ENCODE results near the gene PABPN1L.
A peak's percentile ranks its signal among the peaks of the same experiment; 100 is the strongest.

PABPN1L gene

DNA sequence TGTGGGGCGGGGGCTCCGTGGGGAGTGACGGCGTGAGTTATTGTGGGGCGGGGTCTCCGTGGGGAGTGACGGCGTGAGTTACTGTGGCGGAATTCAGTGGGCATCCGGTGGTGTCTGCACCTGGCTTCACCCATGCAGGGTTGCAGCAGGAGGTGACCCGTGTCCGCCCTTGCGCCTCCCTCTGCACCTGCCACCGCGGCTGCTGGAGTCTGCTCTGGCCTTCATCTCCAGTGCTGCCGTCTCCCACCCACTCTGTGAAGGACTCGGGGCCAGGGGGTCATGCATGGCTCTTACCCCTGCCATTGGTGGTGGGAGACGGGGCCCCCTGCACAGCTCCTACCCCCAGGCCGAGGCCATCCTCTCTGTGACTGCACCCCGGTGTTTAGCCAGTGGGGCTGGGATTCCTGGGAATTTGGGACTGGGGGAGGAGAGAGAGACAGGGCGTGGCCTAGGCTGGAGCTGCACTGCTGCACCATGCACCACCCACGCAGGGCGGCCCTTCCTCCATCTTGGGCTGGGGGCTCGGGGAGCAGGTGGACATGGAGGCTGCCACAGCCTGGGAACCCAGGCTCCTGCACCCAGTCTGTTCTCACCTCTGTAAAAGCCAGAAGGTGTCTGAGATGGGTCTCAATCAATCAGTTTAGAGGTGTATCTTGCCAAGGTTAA is 1.3 kb upstream of the PABPN1L start:
- DNase-seq: no peak

DNA sequence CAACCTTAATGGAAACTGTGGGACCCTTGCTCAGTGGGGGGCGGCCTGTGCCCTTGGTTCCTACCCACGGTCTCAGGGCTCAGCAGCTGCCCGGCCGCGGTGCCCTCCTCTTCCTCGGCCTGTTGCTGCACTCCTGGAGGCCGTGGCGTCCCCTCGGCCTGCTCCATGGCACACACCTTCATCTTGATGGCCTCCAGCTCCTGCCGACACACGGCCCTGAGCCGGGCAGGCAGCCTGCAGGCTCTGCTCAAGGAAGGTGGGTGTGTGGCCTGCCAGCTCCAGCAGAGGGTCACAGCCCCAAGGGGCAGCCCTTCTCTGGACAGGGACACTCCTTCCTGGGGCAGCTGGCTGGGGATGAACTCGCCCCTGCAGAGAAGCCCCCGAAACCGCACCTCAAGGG is 718 bp downstream of the PABPN1L start:
- DNase-seq: no peak

DNA sequence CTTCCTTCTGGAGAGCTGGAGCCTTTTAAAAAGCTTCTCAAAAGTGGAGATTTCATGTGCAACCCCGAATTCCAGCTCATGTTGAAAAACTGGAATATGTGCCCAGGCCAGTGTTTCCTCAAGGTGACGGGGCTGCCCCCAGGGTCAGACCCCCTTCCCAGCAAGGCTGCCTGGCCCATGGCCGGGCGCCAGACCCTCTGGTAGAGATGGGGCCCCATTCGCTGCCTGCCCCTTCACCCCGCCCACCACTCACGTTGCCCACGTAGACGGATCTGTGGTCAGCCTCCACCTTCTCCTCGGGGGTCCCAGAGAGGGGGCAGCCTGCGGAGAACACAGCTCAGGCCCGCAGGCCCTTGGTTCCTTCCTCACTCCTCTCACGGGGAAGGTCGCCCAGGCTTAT is 1.1 kb downstream of the PABPN1L start:
- DNase-seq: no peak

DNA sequence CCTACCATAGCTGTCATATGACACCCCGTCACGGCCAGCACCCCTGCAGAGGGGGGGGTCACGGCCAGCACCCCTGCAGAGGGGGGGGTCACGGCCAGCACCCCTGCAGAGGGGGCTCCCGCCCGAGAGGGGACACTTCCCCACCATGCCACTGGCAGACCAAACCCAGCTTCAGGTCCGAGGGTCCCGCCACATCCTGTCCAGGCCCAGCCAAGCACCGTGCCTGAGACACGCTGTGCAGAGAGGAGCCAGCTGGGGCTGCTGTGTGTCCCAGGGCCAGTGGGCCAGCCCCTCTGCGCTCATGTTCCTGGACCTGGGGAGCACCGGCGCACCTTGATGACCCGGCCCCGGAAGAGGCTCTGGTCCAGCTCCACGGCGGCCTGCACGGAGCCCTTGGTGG is 1.9 kb downstream of the PABPN1L start:
- DNase-seq: no peak

DNA sequence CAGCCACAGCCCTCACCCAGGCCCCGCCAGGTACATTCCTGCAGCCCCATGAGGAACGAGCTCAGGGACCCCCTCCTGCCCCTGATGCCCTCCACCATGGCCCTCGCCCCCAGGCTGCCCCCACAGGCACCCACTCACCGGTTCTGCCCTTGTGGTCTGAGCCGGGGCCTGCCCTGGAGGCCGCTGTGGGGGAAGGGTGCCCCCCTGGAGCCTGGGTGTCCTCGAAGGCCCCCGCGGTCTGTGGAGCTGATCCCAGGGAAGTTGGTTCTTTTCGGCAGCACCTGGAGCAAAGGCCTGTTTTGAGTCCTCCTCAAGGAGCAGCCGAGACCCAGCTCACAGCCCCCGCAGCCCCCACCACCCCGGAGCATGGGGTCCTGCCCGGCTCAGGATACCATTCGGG is 2.4 kb downstream of the PABPN1L start:
- no peak for DNase-seq

DNA sequence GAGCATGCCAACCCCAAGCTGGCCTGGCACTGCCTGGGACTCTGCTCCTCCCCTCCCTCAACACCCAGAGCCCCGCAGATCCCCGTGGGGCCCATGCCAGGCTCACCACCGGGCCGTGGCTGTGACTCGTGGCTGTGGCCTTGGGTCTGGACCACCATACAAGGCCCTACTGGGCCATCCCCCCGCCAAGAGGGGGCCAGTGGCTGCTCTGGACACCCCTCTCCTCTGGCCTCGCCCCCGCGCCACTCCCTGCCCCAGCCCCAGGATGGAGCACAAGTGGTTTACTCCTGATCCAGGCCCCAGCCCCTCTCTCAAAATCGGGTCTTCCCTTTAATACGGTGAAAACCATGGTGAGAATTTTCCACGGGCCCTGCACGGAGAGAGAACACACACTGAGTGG is 3.0 kb downstream of the PABPN1L start:
- DNase-seq: no peak

DNA sequence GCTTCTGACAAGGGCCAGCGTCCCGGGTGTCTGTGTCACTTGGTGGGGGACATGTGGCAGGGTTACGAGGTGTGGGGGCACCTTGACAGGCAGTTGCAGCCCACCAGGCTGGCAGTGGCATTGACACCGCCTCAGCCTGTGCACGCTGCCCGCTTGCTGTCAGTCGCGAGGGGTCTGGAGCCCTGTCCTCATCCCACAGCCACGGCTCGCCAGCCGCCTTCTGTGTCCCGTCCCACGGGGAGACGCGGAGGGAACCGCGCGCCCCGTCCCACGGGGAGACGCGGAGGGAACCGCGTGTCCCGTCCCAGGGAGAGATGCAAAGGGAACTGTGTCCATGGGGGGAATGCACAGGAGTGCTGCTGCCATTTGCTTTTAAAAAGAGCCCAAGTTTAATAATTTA is 3.5 kb downstream of the PABPN1L start:
- no peak for DNase-seq

DNA sequence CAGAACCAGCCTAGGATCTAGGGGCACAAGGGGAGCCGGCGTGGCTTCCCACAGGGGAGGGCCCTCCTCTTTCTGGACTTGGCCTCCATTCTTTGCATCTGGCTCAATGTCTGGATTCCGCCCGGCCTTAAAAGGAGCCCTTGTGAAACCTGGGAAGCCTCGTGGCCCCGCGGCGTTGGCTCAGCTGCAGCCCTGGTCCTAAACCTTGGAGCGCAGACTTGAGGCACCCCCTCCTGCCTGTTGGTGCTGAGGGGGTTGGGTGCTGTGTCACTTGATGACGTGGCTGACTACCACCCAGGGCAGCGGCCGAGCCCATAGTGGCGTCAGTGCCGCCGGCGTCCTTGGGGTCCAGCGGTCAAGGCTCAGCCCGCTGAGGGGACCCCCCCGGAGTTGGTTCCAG is 5.1 kb downstream of the PABPN1L start:
- DNase-seq: no peak

DNA sequence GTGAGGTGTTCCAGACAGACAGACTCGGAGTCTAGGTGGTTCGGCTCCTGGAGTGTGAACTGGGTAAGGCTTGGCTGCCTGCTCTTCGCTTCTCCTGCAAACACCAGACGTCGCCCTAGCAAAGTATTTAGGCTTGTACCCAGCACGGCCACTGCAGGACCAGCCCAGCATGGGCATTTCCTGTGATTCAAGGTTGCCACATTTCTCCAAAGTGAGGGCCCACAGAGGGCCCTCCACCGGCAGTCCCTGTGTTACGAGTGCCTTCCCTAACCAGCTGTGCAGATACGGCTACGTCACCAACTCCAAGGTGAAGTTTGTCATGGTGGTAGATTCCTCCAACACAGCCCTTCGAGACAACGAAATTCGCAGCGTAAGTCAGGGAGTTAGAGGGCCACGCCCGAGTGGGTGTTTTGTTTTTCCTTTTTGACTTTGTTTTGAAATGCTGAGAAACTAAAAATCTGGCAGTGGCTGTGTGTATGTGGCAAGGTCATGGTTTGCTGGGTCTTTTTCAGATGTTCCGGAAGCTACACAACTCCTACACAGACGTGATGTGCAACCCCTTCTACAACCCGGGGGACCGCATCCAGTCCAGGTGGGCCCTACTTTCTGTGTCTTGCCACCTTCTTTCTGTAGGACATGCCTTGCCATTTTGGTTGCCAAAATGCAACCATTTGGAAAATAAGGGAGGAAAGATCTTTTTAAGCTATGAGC is 6.9 kb downstream of the PABPN1L start:
- no peak for DNase-seq

DNA sequence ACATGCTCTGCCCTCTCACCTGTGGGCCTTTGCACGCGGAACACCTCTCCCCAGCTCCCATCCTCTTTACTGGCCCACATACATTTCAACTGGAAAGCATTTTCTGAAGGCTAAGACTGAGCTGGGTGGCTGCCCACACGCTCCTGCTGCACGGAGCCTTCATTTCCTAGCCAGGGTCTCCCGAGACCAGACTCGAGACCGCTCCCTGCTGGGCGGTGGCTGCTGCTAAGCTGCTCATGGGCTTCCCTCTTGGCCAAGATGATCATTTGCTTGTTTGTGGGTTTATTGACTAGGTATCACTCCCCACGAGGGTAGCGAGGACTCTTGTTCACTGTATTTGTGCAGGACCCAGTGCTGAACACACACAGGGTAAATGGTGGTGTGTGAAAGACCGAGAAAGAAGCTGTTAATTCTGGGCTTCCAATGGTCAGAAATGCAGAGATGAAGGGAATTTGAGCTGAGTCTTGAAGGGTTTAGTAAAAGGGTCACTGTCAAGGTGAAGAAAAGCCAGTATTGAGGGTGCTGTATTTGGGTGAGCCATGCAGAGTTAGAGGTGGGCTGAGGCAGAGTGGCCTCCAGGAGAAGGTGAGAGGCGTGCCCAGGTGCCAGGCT is 8.6 kb downstream of the PABPN1L start:
- DNase-seq: peak; percentile 1 to 53 (median 27)

DNA sequence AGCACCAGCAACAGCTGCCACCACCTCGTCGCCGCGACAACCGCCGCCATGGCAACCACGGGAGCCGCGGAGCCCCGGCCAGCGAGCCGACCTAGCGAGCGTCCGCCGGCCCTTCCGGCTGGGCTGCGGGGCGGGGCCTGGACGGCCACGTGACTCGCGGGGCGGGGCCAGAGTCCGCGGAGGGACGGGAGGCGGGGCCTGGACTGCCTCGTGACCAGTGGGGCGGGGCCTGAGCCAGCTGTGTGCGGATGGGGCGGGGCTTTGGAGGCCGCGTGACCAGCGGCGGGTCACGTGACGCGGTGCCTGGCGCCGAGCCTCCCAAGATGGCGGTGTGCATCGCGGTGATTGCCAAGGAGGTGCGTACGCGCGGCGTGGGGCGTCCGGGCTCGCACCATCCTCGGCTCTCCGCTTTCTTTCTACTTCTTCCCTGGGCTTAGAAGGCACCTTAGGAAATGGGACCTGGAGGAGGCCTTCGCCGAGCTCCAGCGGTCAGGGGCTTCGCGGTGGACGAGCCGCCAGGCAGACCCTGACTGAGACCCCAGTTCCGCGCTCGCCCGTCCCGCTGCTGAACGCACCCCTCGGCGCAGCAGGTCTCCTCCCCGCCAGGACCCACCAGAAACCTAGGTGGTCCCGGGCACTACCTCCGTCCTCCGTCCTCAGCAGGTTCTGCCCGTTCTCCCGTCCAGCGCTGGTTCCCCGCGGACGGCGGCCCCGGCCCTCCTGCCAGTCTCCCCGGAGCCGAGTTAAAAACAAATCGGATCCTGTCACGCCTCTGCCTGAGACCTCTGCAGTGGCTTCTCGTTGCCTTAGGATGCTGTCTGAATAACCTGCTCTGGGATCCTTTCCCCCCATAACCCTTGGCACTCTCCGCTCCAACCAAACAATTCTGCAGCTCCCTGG is 9.4 kb downstream of the PABPN1L start, which contains the start of the genes GALNS and TRAPPC2L:
Gene GALNS (minus strand): TSS at position 120 of the 900 bp plus-strand sequence. CDS start 70 bp downstream, at position 50.
Gene TRAPPC2L (plus strand): TSS at position 300 of the 900 bp plus-strand sequence. CDS start 24 bp downstream, at position 324.
- DNase-seq: peak; percentile 92 to 97 (median 94)

DNA sequence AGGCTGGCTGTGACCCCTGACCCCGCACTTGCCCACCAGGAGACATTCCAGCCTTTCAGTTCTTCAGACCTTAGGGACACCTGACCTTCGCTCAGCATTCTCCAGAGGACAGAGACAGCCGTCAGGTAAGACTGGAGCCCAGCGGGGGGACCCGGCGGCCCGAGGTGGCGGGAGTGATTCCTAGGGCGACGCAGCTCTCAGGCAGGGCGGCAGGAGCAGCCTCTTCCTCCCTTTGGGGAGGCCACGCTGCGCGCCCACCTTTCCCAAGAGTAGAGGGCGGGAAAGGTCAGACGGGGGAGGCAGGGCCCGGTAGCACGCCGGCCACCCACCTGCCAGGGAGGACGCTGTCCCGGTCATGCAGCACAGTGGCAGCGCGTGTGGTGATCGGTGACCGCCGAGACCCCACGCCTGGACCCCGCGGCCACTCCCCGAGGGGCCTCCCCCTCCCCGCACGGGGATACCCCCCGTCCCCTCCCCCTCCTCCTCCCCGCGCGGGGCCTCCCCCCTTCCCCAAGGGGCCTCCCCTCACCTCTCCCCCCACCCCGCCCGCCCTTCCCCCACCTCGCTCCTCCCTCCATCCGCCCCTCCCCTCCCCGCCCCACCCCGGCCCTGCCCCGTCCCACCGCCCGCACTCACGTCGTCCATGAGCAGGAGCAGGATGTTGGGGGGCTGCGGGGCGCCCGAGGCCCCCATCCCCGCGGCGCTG is 10.2 kb downstream of the PABPN1L start:
- DNase-seq: peak in 2 of 3 experiments; percentile 36 to 58

DNA sequence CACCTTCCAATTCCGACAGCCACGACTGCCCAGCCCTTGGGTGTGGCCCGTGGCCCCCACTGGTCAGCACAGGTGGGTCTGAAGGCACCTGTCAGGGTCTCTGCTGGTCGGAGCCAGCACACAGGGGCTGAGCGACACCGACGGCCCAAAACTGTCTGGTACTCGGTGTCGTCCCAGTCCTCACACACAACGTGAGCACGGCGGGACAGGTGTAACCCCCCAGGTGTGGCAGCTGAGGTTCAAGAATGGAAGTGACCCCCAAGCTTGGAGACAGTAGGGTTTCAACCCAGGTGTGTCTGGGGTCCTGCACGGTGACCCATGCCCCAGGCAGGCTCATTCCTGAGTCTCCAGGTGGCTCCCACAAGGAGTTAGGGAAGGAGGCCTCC is 10.7 kb downstream of the PABPN1L start:
- no peak for DNase-seq

DNA sequence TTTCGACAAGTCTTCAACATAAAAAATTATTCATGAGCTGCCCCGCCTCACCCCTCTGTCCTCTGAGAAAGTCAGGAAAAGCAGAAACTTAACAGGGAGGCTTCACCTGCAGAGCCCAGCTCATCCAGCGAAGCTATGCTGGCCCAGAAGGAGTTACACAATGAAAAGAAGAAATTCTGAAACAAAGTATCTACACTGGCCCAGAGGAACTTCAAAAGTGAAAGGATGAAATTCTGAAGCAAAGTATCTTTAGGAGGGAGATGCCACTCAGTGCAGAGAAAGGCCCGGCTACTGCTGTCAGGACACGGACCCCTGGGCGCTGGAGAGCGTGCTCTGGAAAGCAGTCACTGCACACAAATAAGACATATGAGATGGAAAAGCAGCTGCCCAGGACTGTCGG is 11.3 kb downstream of the PABPN1L start:
- no peak for DNase-seq

DNA sequence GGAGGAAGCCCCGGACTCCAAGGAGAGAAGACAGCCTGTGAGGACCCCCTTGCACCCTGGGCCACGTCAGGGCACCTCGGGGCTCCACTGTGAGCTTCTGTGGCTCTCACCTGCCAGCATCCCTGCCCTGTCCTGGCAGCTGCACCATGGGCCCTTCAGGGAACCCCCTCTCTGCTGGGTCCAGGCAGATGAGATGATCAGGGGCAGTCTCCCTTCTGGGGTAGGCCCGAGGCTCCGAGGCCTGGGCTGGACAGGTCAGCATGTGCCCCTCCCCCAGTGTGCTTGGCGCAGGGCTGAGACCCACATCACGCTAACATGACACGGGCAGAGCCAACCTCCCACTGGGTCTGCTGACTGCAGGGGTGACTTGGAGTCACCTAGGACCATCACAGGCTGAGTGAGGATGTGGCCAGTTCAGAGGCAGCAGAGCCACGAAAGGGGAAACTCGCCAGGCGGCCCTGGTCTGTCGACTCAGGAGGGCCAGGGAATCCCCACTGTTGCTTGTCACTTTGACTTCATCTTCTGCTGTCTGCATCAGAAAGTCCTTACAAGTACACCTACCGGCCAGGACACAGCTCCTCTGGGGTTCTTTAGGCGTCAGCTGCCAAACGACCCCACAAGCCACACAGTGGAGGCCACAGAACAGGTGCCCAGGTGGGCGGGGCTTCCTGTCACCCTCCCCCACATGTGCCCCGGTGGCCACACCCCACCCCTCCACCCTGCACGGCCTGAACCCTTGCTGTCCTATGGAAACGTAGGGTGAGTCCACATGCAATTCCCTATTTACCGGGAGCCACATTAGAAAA is 12.0 kb downstream of the PABPN1L start:
- DNase-seq: no peak

DNA sequence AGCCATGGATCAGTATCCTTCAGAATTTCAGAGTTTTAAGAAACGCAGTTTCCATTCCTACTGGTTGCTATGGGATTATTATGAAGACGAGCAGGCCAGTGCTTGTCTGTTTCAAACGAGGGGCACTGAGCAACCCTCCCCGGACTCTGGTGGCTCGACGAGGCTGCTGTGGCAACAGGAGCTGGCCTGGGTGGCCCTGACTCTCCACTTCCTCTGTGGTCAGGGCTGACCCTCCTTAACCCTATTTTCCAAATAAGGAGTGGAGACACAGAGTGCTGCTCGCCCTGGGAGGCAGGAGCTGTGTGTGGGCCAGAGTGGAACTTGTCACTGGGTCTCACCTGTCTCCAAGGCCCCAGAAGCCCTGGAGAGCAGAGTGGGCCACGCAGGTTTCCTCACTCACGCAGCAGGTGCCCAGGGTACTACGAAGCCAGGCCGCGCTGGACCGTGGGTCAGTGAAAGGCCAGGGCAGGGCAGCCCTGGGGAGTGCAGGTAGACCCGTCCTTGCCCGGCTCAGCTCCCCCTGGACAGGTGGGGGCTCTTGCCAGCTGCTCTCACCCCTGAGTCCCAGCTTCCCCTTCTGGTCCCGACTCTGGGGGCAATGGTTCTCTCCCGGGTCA is 13.0 kb downstream of the PABPN1L start:
- no peak for DNase-seq

DNA sequence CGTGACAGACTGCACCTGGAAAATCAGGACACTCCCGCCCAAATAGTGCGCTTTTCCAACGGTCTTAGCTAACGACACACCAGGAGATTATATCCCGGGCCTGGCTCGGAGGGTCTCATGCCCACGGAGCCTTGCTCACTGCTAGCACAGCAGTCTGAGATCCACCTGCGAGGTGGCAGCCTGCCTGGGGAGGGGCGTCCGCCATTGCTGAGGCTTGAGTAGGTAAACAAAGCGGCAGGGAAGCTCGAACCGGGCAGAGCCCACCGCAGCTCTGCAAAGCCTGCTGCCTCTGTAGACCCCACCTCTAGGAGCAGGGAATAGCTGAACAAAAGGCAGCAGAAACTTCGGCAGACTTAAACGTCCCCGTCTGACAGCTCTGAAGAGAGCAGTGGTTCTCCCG is 14.8 kb downstream of the PABPN1L start:
- DNase-seq: no peak

DNA sequence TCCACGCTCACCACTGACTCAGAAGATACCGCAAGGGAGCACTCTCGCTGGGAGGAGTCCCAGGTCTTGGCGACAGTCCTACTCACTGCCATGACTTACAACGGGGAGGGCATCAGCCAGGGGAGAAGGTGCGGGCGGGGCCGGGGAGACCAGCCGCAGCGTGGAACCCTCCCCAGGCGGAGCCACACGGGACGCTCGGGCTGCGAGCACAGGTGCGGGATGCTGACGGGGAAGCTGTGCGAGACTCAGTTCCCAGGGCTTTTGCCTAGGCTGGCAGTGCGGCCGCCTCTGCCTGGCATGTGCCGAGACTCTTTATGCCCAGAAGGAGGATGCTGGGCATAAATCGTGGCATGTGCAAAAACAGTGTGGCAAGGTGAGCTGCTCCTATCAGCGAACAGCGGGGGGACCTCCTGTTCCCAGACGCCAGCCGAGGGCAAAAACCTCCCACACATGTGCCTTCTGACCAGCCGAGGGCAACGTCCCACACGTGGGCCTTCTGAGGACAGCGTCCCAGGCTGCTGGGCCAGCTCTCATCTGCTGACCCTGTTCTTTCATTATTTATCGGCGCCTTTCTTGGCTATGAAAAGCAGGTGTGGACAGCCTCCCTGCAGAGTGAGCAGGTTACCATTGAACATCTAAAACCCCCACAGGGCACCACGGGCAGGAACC is 15.8 kb downstream of the PABPN1L start:
- DNase-seq: no peak

DNA sequence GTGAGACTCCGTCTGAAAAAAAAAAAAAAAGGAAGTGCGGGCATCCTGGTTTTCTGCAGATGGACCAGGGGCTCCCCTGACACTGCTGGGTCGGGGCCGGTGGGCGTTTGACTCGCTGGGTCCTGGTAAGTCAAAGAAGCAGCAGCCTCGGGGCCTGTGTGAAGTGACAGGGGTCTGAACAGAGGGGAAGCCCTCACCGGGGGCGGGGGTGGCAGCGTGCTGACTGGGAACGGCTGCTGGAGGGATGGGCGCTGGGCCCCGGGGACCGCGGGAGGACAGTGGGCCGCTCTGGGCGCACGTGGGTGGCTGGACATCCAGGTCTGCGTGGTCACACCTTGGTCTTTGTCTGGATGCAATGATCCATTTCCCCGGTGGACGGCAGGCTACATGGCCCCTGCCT is 17.9 kb downstream of the PABPN1L start:
- DNase-seq: no peak

DNA sequence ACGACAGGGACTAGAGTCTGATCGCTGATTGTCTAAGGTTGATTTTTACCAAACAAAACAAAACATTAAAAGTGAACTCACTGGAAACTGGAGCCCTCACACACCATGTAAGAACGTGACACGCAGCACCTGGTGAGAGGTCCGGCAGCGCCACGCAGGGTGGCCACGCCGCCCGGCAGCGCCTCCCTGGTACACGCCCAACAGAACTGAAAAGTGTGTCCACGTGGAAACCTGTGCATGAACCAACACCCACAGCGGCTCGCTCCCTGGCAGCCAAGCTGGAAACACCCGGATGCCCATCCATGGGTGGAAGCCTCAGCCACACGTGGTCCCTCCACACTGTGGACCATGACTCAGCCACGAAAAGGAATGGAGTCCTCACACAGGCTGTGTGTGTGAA is 18.8 kb downstream of the PABPN1L start:
- no peak for DNase-seq
